Measurements from ENCODE around the gene PRKCZ. TPM values are rescaled to one million over a fixed set of nuclear protein-coding genes. Genes with fewer than 3 reads are reported as not detected.

Gene PRKCZ
- total and polyA plus RNA-seq, 9 of the 15 experiments (the other 6 are each of a cell fraction or from before 2014, with no cell fraction given), result 0.07 to 3.1 (median 1.3) TPM

DNA sequence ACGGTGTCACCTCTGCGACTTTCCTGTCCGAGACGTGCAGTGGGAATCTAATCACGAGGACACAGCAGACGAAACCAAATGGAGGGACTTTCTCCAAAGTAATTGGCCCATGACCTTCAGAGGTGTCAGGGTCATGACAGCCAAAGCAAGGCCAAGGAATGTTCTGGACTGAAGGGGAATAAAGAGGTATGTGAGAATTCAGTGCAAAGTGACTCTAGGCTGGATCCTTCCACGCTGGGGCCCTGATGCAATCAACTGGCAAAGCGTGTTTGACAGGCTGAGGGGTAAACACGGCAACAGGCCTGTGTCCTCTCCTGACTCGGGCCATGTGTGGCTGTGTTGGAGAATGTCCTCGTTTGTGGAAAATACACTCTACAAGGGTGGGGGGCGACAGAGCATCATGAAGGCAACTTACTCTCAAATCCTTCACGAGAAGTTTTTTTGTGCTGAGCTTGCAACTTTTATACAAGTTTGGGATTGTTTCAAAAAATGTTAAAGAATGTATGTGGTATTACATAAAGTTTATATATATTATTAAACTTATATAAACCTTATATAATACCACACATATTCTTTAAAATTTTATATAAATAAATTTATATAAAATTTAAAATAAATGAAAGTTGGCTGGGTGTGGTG lies 48.3 kb upstream of the PRKCZ start (continued):
- TF ChIP-seq, protein P1, sequence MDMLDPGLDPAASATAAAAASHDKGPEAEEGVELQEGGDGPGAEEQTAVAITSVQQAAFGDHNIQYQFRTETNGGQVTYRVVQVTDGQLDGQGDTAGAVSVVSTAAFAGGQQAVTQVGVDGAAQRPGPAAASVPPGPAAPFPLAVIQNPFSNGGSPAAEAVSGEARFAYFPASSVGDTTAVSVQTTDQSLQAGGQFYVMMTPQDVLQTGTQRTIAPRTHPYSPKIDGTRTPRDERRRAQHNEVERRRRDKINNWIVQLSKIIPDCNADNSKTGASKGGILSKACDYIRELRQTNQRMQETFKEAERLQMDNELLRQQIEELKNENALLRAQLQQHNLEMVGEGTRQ (CRISPR knock-in tag; IDR thresholded peaks at IDR 0.05), result no peak
- TF ChIP-seq PTTG1 (tag; IDR thresholded peaks at IDR 0.05; ENCODE audit: low read depth) (no peak), HMBOX1 (IDR thresholded peaks at IDR 0.05) (no peak), ZNF217 (CRISPR knock-in tag; IDR thresholded peaks at IDR 0.05) (no peak), NR2F6 (CRISPR knock-in tag; IDR thresholded peaks at IDR 0.05) (no peak), GABPB2 (CRISPR knock-in tag; conservative IDR thresholded peaks at IDR 0.05) (no peak), HLTF (IDR thresholded peaks at IDR 0.05) (no peak), KLF16 (IDR thresholded peaks at IDR 0.05) (no peak), PRPF4 (IDR thresholded peaks at IDR 0.05; ENCODE audit: insufficient read depth, low read depth, low read length, poor library complexity, severe bottlenecking) (no peak), HDAC6 (IDR thresholded peaks at IDR 0.05; ENCODE audit: low read depth, low read length) (no peak), RHOXF2B (CRISPR knock-in tag; conservative IDR thresholded peaks at IDR 0.05) (0 out of 2 replicates have a peak, but pooled peaks have one; percentile 16), IFI16 (CRISPR knock-in tag; IDR thresholded peaks at IDR 0.05) (no peak), CBX1 (IDR thresholded peaks at IDR 0.05; ENCODE audit: low read depth) (no peak), ZBTB34 (CRISPR knock-in tag; IDR thresholded peaks at IDR 0.05) (no peak), FOS (IDR thresholded peaks at IDR 0.05; ENCODE audit: extremely low read depth, insufficient read length) (no peak), BHLHE40 (IDR thresholded peaks at IDR 0.05; ENCODE audit: low read length) (no peak), PHF20 (IDR thresholded peaks at IDR 0.05; ENCODE audit: partially characterized antibody) (no peak)
- TF ChIP-seq, protein P2, sequence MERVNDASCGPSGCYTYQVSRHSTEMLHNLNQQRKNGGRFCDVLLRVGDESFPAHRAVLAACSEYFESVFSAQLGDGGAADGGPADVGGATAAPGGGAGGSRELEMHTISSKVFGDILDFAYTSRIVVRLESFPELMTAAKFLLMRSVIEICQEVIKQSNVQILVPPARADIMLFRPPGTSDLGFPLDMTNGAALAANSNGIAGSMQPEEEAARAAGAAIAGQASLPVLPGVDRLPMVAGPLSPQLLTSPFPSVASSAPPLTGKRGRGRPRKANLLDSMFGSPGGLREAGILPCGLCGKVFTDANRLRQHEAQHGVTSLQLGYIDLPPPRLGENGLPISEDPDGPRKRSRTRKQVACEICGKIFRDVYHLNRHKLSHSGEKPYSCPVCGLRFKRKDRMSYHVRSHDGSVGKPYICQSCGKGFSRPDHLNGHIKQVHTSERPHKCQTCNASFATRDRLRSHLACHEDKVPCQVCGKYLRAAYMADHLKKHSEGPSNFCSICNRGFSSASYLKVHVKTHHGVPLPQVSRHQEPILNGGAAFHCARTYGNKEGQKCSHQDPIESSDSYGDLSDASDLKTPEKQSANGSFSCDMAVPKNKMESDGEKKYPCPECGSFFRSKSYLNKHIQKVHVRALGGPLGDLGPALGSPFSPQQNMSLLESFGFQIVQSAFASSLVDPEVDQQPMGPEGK (CRISPR knock-in tag; IDR thresholded peaks at IDR 0.05; ENCODE audit: borderline replicate concordance), result no peak
- TF ChIP-seq, protein P3, sequence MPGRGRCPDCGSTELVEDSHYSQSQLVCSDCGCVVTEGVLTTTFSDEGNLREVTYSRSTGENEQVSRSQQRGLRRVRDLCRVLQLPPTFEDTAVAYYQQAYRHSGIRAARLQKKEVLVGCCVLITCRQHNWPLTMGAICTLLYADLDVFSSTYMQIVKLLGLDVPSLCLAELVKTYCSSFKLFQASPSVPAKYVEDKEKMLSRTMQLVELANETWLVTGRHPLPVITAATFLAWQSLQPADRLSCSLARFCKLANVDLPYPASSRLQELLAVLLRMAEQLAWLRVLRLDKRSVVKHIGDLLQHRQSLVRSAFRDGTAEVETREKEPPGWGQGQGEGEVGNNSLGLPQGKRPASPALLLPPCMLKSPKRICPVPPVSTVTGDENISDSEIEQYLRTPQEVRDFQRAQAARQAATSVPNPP (IDR thresholded peaks at IDR 0.05; ENCODE audit: borderline replicate concordance, insufficient read depth, insufficient read length), result no peak
- TF ChIP-seq, protein P4, sequence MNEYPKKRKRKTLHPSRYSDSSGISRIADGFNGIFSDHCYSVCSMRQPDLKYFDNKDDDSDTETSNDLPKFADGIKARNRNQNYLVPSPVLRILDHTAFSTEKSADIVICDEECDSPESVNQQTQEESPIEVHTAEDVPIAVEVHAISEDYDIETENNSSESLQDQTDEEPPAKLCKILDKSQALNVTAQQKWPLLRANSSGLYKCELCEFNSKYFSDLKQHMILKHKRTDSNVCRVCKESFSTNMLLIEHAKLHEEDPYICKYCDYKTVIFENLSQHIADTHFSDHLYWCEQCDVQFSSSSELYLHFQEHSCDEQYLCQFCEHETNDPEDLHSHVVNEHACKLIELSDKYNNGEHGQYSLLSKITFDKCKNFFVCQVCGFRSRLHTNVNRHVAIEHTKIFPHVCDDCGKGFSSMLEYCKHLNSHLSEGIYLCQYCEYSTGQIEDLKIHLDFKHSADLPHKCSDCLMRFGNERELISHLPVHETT (CRISPR knock-in tag; conservative IDR thresholded peaks at IDR 0.05 in 1 of 2, IDR thresholded peaks at IDR 0.05 in 1 of 2), result no peak
